ENCODE measurements around the gene BIRC5.

BIRC5 gene

DNA sequence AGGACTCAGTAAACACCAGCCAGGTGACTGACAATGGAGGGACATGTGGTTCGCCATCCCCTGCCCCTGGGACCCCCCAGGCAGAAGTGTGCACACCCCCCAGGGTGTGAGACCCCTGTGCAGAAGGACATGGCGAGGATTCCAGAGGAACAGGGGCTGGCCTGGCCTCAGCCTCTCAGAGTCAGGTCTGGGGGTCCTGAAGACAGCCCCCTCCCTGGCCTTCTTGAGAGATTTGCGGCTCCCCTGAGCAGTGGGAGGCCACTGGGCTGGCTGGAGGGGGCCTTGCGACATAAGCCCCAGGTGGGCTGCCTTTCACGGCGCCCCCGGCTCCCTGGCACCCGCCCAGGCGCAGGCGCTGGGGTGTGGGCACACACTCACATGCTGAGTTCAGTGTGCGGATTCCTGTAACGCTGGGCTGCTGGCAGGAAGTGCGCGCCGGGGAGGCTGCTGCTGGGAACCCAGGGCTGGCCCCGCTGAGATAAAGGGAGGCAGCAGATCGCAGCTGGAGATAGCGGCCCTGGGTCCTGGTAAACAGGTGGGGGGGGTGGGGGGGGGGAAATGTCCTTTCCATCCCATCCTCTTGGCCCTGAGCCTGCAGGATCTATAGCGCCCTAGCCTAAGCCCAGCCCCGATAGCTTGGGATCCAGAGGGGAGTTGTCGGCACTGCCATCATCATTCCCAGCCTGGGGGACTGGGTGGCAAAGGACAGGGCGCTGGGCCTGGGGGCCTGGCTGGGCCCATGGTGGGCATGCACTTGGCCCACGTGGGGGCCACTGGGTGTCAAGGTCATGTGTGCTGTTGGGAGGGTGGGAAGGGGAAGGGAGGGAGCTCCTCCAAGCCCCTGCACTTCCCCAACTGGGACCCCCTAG lies 44.5 kb downstream of the BIRC5 start:
- no peak for DNase-seq

DNA sequence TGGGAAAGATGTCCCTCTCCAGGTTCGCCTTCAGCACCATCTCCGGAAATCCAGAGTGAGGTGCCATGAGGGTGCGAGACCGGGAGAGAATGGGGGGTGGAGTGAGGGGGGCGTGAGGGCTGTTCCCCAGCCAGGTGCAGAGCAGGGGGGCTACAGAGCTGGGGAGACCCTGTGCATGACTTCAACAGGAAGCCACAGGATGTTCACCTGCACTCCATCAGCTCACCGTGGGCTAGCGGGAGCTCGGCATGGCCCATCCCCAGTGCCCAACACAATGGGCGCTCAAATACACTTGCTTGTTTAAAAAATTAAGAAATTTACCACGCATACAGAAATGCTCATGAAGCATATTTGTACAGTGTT lies 45.1 kb downstream of the BIRC5 start:
- no peak for DNase-seq

DNA sequence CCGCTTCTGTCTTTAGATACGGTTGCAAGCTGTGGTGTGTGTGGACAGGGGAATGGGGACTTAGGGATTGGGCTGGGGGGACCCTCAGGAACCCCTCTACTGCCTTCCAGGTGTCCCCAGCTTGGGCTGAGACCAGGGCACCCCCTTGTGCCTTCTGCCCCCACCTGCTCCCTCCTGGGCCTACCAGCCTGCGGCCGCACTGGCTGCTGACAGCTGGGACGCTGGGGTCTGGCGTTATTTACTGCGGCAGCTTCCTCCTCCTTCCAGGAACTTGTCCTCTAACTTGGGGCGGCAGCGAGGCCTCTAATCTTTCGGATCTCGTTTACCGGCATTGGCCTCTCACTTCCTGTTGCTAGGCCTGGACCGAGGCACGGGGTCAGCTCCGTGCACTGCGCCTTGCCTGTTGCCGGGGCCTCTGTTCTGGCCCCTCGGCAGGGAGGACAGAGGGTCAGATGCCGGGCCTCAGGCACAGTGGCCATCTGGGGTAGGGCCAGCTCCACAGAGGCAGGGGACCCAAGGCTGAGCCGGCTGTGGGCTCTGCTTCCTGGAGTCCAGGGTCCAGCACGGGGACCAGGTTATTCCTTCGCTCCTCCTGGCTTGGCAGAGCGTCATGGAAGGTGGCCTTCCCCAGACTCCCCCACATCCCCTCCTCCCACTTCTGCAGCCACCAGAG lies 49.1 kb downstream of the BIRC5 start:
- no peak for DNase-seq

DNA sequence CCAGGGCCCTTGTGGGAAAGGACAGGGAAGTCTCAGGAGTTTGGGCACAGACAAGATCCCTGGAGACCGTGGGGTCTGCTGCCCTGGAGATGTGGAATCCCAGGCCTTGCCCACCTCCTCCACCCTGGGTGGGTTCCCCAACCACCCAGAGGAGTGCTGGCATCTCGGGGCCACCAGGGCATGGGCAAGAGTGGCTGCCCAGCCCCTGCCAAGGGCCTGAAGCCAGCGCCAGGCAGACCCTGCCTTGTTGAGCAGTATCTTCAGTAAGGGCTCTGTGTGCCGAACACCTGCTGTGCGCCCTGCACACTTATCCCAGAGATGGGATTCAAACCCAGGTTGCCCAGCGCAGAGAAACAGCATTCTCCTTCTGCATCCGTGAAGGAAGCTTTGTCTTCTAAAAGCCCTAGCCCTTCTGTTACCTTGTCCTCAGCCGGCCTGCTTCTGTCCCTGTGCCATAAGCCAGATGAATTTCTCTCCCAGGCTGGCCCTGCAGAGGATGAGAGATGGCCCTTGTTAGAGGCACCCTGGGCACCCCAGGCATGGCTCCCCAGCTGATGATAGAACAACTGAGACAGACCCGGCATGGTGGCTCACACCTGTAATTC lies 49.8 kb downstream of the BIRC5 start:
- DNase-seq, result no peak

DNA sequence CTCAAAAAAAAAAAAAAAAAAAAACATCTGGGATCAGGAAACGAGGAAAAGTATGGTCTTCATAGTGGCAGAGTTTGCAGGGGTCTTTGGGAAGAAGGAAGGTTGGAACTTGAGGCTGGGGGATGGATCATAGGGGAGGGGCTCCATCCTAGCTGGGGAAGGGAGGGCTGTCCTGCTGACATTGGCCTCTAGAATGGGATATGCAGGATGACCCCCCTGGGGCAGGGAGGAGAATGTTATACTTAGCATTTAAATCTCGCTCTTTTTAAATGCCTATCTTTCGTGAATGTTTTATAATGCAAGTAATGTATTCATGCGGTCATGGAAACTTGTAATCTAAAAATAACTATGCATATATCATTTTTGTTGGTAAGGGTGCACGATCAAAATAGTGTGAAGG lies 50.5 kb downstream of the BIRC5 start:
- no peak for DNase-seq

DNA sequence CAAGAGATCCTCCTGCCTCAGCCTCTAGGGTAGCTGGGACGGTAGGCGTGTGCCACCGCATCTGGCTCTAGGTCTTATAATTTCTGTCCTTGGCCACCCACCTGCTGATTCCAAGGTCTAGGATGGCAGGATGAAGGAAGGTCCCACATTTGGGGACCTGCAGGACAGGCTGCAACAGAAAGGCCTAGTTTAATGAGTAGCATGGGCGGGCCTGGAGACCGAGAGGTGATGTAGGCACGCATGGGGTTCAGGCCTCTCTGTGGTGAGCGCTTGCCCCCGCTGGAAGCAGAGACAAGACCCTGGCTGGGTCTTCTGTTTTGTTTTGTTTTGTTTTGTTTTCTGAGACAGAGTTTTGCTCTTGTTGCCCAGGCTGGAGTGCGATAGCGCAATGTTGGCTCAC lies 51.1 kb downstream of the BIRC5 start:
- DNase-seq, result no peak

DNA sequence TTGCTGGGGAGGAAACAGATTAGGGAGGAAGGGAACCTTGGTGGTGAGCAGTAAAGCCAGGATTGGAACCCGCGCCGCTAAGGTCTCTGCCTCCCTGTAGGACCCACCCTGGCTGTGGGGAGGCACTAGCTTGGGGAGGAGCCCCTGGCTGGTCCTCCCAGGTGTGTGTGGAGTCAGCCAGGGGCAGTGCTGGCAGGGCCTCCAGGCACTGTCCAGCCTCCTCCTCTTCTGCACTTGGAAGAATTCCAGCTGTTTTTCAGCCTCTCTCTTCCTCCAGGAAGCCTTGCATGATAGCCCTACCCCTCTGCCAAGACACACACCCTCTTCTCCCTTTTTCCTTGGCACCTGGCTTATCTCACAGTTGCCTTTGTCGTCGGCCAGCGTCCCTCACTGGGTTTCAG lies 52.2 kb downstream of the BIRC5 start:
- no peak for DNase-seq

DNA sequence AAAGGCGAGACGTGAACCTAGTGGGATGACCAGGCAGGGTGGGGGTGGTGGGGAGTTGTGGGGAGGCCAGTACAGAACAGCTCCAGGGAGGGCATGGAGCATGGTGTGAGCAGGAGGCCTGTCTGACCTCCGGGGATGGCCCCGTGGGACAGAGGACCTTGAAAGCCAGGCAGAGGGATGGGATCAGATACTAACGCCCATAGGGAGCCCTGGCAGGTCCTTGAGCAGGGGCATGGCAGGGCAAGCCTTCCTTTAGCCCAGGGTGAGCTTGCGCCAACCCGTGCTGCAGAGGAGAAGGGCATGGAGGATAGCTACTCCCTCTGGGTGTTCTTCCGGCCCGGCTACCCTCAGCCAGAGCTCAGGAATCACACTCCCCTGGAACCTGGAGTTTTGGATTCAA lies 52.7 kb downstream of the BIRC5 start:
- DNase-seq, result no peak

DNA sequence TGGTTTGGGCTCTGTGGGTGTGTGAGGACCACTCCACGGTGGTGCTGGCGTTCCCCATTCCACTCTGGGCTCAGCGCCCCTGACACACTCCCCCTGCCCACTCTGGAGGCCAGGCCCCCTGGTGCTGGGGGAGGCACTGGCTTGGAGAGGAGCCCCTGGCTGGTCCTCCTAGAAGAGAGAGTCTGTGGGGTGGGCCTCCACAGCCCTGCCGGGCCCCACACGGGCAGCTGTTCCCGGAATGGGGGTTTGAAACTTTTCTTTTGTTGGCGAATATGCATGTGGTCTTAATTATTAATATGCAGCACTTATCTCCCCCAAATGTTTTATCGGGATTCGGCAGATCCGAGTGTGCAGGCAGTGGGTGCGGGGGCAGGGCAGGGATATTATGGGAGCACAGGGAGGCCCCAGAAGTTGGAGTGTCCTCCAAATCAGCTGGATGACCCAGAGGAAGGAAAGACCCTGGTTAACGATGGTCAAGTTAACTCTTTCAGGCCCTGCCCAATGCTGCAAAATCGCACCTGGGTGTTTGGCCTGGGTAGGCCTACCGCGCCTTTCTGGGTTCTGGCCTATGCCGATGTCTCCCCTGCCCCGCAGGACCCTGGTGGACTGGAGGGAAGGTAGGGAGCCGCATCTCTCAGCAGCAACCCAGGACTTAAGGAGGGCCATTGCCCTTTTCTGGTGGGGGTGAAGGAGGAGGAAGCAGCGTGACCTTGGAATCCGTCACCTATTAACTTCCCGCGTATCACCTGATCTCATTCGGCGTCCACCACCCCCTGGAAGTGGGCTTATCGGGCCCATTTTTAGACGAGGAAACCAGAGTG lies 53.4 kb downstream of the BIRC5 start:
- DNase-seq, result no peak

DNA sequence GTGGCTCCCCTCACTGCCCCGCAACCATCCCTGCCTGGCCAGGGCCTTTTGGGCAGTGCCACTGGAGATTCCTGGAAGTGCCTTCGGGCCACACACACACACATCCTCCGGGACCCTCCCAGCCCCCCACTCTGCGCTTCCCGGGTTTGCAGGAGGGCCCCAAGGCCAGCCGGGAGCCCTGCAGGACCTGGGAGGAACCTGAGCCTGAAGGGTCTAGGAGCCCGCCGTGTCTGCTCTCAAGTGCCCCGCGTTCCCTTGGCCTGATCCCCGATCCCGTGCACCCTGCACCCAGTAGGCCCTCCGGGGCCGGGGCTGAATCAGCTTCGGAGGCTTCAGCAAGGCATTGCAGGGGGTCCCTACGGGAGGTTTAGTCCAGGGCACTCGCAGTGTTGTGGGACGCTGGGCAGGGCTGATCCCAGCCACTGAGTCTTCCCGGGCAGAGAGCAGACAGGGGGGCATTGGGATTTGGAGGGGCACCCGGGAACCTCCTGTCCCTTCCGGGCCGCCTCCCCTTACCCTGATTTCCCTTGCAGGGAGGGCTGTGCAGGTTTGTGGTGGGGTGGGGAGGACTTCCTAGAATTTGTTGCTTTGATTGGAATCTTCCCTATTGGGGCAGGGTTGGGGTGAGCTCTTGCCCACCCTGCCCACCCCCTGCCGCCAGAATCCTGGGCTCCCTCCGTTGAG lies 54.3 kb downstream of the BIRC5 start:
- no peak for DNase-seq

DNA sequence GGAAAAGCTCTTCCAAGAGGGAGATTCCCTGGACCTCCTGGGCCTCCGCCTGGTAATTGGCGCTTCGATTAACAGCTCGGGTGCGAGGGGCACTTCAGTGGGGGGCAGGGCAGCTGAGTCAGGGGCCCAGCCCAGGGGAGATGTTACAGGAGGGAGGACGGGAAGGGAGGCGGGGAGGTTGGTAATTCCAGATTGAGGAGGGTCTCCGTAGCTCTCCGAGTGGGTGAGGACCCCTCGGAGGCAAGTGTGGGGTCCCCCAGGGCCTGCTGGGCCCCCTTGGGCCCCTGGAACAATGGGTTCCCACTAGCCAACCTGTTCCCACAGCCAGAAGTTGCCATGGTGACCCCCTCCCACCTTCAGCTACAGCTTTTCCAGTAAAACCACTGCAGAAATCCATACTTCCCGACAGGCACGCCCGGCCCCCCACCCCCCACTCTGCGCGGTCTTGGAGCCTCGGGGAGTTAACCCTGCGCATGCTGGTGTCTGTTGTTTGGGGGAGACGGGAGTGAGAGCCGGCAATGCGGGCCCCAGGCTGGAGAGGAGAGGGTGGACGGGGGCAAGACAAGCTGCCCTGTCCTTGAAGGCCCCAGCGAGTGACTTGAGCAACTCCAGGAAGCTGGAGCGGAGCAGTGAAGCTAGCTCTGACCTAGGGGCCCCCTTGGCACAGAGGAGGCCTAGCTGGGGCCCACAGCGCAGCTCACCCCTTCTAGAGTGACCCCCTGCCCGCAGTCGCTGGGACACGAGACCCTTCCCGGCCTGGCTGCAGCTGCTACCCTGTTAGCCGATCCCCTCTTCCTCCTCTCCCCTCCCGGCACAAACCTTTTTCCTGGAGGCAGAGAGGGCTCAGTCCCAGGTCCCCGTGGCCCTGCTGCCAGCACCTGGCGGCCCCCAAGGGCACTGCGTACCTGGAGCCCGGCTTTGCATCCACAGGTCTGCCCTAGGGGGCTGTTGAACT lies 55.2 kb downstream of the BIRC5 start:
- DNase-seq, result no peak

DNA sequence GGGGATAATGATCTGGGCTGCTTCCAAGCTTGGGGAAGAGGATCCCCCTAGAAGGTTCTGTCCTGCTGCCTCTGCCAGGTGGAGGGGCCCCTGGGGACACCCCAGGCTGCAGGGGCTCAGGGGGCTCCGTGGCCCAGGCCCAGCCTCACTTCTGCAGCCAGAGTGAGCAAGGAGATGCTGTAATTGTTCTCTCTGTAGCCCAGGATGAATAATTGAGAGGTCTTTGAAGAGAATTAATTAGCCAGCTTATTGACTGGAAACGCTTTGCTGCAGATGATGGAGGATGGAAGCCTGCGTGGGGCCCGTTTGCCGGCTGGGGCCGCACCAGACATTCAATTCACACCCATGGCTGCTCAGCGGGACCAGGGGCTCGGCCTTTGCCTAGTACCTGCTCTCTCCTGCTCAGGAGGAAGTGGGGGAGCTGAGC lies 55.9 kb downstream of the BIRC5 start:
- no peak for DNase-seq

DNA sequence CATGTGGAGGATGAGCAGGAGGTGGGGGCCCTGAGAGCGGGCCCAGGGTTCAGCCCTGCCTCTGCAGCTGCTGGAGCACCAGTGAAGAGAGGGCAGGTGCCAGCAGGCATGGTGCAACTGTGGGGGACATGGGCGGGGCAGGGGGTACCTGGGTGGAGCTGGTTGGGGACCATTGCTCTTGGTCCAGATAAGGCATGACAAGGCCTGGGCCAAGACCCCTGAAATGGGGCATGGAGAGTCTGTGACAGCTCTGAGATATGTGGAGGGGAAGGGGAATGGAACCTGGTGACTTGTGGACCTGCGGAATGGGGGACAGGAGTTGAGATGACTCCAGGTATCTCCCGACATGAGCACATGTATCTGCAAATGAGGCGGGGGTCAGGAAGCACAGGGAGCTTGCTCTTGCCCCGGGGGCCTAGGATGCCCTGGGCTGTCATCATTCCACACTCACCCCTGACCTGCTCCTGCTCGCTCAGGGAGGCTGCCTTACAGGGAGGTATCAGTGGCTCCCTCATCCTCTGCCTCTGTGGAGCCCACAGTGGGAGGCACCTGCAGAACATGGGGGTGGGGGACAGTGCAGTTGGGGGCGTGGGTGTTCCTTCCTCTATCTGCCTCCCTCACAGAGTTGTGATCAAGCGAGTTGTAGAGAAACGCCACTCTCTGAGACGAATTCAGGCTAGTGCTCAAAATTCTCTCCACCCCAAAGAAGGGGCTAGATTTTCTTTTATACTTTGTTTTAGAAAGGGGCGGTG lies 57.5 kb downstream of the BIRC5 start:
- DNase-seq, result no peak

DNA sequence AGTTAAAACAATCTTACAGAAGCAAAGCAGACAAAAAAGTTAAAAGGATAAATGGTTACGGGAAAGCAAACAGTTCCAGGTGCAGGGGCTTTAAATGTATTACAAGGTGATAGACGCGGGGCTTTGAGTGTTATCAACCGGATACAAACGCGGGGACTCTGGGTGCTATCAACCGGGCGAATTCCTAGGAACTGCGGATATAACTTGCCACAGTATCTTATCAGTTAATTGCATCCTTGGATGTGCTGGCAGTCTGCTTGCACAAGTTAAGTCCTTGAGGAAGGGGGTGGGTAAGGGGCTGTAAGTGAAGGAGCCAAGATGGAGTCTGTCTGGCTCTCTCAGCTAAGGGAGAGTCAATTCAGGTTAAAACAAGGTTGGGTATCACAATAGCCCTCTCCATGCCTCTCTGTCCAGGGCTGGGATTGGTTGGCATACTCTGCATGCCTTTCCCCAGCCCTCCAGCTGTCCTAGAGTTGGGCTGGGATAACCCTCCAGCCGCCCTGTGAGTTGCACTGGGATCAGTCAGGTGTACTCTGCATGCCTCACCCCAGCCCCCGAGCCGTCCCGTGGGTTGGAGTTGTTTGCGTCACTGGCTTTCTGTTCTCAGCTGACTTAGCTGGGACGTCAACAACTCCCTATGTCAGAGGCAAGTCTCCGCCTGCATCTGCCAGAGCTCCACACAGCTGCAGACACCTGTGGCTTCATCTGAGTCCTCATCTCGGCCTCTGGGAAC lies 58.3 kb downstream of the BIRC5 start:
- no peak for DNase-seq

DNA sequence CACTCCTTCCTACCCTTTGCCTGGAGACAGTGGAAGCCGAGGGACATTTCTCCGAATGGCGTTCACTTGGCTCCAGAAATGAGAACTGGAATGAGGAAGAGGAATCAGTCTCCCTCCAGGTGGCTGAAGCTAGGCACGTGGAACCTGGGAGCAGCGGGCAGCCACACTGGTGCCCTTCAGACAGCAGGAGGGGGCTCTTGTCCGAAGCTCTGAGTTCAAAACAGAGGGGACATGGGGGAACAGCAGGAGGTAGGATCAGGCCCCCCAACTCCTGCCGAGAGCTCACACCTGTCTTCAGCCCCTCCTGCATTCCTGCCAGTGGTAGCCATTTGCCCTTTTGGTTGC lies 58.8 kb downstream of the BIRC5 start:
- DNase-seq, result no peak

DNA sequence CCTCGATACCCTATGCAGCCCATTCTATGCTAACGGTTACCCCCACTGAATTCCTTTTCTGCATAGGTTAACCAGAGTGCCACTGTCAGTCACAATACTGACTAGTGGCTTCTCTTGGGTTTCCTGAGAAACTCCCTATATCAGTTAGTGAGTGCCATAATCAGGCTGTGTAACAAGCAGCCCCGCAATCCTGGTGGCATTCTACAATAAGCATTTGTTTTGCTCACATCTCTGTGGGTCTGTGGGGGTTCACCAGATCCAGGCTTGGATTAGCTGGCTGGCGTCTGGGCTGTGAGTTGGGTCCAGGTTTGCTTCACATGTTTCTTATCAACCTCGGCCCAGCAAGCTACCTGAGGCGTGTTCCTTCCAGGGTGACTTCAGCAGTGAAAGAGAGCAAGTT lies 59.8 kb downstream of the BIRC5 start:
- no peak for DNase-seq
